GM15510 (cell line): ENCODE measurements around the gene IL1RAPL2.

Experiments used
- POLR2A ChIP-seq: IDR thresholded peaks from 3 replicates; pipeline ENCODE4 v1.6.1; 2011; ENCODE audit warnings: borderline replicate concordance; ENCODE audit not compliant: insufficient read length; ENCODE audit errors: extremely low read depth

The IL1RAPL2 gene

DNA sequence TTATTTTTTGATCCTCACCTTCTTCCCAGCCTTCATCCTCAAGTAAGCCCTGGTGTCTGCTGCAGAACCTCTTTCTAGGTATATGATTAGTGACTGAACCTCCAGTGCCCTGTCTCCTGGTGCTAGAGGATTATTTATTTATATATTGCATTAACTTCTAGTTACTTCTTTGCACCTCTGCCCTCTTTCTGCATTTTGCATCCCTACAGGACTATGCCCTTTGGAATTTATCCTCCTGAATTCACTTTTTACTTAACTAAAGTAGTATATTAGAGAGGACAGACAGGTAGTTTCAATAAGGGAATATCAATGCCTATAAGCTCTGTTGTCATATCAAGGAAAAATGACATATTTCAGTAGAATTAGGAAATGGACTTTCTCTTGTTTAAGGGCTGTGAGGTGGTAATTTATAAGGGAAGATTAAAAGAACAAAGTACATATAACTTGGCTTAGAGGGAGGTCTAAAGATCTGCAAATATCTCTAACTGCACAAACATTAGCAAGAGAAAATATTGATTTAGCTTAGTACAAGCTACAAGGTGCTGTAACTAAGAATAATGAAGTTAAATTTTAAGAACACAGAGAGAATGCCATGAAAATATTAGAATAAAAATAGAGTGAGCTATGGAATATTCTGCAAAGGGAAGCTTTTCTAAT, 472.8 kb downstream of the IL1RAPL2 start:
- no peak for TF ChIP-seq POLR2A

- TF ChIP-seq POLR2A = no peak
Measured at GRCh38 chrX:105050921-105051320, 484.9 kb downstream of the IL1RAPL2 start.

DNA sequence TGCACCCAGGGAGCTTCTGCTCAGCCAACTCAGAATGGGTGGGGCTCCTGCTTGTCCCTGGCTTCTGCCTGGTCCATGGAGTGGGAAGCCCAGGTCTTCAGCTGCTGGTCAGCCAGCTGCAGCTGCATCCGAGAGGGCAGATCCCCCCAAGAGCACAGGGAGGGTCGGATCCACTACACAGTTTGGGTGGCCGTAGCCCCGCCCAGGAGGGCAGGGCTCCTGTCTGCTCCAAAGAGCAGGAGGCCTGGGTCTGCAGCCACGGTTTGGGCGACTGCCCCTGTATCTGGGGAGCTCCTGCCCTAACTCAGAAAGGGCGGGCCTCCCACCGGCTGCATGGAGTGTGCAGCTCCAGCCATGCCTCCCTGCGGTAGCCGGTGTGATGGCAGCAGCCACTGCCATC, 485.4 kb downstream of the IL1RAPL2 start:
- TF ChIP-seq POLR2A = no peak

GRCh38 chrX:105052926-105053325, 486.9 kb downstream of the IL1RAPL2 start:
- TF ChIP-seq POLR2A = no peak

GRCh38 chrX:105063743-105064142, 497.7 kb downstream of the IL1RAPL2 start:
- TF ChIP-seq POLR2A = no peak

GRCh38 chrX:105098201-105098600, 532.2 kb downstream of the IL1RAPL2 start:
- no peak for TF ChIP-seq POLR2A

DNA sequence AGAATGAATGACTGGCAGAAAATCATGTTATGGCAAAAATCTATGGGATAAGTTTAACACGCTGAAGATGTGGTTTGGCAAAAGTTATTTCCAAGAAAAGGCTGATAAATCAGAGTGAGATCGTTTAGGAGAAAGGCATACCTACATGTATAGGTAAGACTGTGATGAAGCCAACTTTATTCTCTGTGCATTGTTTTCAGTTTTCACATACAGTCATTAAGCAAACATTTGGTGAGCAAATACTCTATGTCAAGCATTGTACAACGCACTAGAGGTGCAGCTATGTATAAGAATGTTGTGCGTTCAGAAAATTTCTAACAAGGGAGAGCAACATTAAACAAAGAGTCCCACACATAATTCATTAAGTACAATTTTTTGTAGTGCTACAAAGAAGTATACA, 532.8 kb downstream of the IL1RAPL2 start:
- TF ChIP-seq POLR2A = no peak

GRCh38 chrX:105101378-105101777, 535.4 kb downstream of the IL1RAPL2 start:
- TF ChIP-seq POLR2A = no peak

- TF ChIP-seq POLR2A = no peak
Measured at GRCh38 chrX:105109936-105110335, 543.9 kb downstream of the IL1RAPL2 start.

DNA sequence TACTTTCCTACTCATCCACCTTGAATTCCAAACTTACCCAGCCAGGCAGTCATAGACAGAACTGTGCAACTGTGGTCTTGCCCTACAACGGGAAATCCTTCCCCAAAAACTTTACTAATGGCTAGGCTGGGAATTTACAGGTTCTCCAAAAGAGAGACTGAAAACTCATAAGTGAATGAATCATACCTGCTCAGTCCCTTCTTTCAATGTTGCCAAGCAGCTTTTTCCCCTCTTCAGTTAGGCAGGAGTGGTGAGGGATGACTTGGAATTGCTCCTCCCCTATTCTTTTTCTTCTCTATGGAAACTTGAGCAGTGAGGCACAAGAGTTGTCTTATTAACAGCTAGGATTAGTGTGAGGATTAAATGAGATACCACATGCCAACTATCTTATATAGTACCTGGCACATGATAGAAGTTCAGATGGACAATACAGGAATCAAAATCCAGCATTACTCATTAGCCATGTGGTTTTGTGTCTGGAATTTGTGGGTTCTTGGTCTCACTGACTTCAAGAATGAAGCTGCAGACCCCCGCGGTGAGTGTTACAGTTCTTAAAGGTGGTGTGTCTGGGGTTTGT, 548.6 kb downstream of the IL1RAPL2 start:
- no peak for TF ChIP-seq POLR2A

GRCh38 chrX:105116486-105116885, 550.5 kb downstream of the IL1RAPL2 start:
- TF ChIP-seq POLR2A = no peak

- TF ChIP-seq POLR2A = no peak
Measured at GRCh38 chrX:105117621-105118020, 551.6 kb downstream of the IL1RAPL2 start.

GRCh38 chrX:105120463-105120862, 554.5 kb downstream of the IL1RAPL2 start:
- TF ChIP-seq POLR2A = no peak

- TF ChIP-seq POLR2A = no peak
Measured at GRCh38 chrX:105121186-105121585, 555.2 kb downstream of the IL1RAPL2 start.

DNA sequence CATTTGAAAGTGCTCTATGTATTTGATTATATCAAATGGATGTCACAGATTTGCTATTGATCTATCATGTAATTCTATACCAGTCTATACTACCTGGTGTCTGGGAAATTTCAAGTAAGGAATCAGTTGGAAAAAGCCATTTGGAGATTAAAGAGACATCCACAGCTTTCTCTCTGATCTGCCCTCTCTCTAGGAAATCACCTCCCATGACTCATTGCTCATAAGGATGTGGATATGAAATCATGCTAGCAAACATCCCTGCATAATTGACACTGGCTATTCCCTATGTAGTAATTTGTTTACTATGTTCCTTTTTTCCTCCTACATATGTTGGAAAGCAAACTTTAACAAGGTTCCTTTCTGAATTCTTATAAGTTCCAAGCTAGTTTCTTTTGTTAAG, 560.2 kb downstream of the IL1RAPL2 start:
- TF ChIP-seq POLR2A = no peak

DNA sequence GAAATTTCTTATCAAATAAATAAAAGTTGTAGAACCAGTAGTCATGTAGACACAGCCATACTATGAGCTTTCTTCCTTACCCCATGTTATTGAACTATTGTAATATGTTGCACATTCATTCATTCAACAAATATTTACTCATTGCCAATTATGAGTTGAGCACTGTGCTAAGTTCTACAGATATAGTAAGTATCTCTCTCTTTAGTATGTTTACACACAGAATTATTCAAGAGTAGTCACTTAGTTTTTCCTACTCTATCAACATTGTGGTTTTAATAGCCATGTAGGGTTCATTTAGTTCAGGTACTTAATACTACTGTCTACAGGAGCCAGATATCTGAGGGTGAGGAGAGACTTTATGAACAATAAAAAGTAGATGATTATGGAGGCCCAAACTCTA, 568.3 kb downstream of the IL1RAPL2 start:
- TF ChIP-seq POLR2A = no peak
